OCI-LY1 (cell line): ENCODE data around the gene C19orf47.

Experiments used
- H2AFZ ChIP-seq: fragments of 200-600 bp; sonication (generic), shearing (Covaris generic); 2 replicates; pipeline ENCODE4 v1.6.0; 2014; ENCODE audit warnings: antibody characterized with exemption, mild to moderate bottlenecking, low read length
- H3F3A ChIP-seq: fragments of 200-600 bp; sonication (generic), shearing (Covaris generic); 2 replicates; pipeline ENCODE4 v1.6.0; 2014; ENCODE audit warnings: mild to moderate bottlenecking, antibody characterized with exemption, low read length, moderate library complexity; ENCODE audit not compliant: insufficient read depth
- H3K27ac ChIP-seq: fragments of 200-600 bp; sonication (generic); 2 replicates; pipeline ENCODE4 v1.5.1; 2014; ENCODE audit warnings: low read length, mixed run types, mild to moderate bottlenecking, low read depth; ENCODE audit not compliant: poor library complexity, severe bottlenecking
- H3K27me3 ChIP-seq: fragments of 200-600 bp; sonication (generic); 2 replicates; pipeline ENCODE4 v1.6.0; 2014; ENCODE audit warnings: antibody characterized with exemption, mild to moderate bottlenecking, low read length, moderate library complexity; ENCODE audit not compliant: insufficient read depth
- H3K36me3 ChIP-seq: fragments of 200-600 bp; sonication (generic); 2 replicates; pipeline ENCODE4 v1.6.1; 2014; ENCODE audit warnings: mild to moderate bottlenecking, antibody characterized with exemption, low read length, moderate library complexity, mixed read lengths; ENCODE audit not compliant: insufficient read depth
- H3K4me1 ChIP-seq: fragments of 200-600 bp; sonication (generic); 2 replicates; pipeline ENCODE4 v1.5.1; 2014; ENCODE audit warnings: mild to moderate bottlenecking, low read length, moderate library complexity; ENCODE audit not compliant: insufficient read depth, severe bottlenecking
- H3K4me2 ChIP-seq: fragments of 200-600 bp; sonication (generic), shearing (Covaris generic); 2 replicates; pipeline ENCODE4 v1.6.1; 2014; ENCODE audit warnings: low read length
- H3K4me3 ChIP-seq: fragments of 200-600 bp; sonication (generic); 2 replicates; pipeline ENCODE4 v1.5.1; 2014; ENCODE audit warnings: low read length, low read depth, mild to moderate bottlenecking, mixed read lengths; ENCODE audit not compliant: poor library complexity, severe bottlenecking
- H3K79me2 ChIP-seq: fragments of 200-600 bp; shearing (Covaris generic); 2 replicates; pipeline ENCODE4 v1.6.1; 2016; ENCODE audit warnings: mixed run types, low read length, mixed read lengths; ENCODE audit not compliant: insufficient read depth
- H3K9ac ChIP-seq: fragments of 200-600 bp; sonication (generic), shearing (Covaris generic); 2 replicates; pipeline ENCODE4 v1.6.1; 2014; ENCODE audit warnings: mild to moderate bottlenecking, low read length, mixed read lengths
- H3K9me2 ChIP-seq: fragments of 200-600 bp; sonication (generic), shearing (Covaris generic); 2 replicates; pipeline ENCODE4 v1.6.1; 2014; ENCODE audit warnings: low read depth, mild to moderate bottlenecking, low read length, mixed read lengths
- H3K9me3 ChIP-seq: fragments of 200-600 bp; shearing (Covaris generic); 2 replicates; pipeline ENCODE4 v1.6.1; 2014; ENCODE audit warnings: low read length, mixed read lengths
- H4K20me1 ChIP-seq: fragments of 200-600 bp; sonication (generic), shearing (Covaris generic); 2 replicates; pipeline ENCODE4 v1.6.0; 2016; ENCODE audit warnings: mild to moderate bottlenecking, low read length; ENCODE audit not compliant: insufficient read depth
- EZH2 ChIP-seq: fragments of 200-600 bp; sonication (generic), shearing (Covaris generic); IDR thresholded peaks from 2 replicates; pipeline ENCODE4 v1.8.0; 2017; ENCODE audit warnings: borderline replicate concordance, mixed run types, mild to moderate bottlenecking, antibody characterized with exemption, low read length, moderate library complexity, mixed read lengths
- TF ChIP-seq, protein P1 (sequence below): fragments of 200-600 bp; sonication (generic), shearing (Covaris generic); IDR thresholded peaks from 2 replicates; pipeline ENCODE4 v1.5.1; 2017; ENCODE audit warnings: mild to moderate bottlenecking, antibody characterized with exemption, low read length, moderate library complexity, mixed read lengths

Gene C19orf47

DNA sequence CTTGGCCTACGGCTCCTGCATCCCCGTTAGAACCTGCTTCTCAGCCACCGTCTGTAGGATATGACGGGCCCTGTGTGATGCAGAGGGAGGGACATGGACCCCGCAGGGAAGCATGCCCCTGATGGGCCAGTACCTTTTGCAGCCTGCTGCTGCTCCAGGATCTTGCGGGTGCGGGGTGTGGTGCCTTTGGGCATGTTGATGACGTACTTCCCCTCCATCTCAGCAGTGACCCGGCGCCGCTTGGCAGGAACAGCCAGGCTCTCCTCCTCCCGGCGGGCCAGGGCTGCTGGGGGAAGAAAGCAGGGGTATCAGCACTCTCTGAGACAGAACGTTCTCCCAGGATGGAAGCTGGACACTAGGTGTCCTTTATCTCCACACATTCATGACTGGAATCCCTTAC, 22.0 kb downstream of the C19orf47 start:
- Histone ChIP-seq H3K27me3 (no peaks in the 10 kb centered on the region), H3K4me3 (no peak overlapping the region), H2AFZ (no peak overlapping the region), H3K79me2 (no peaks in the 10 kb centered on the region), H3K4me2 (no peak overlapping the region), H4K20me1 (no peaks in the 10 kb centered on the region), H3K4me1 (no peaks in the 10 kb centered on the region), H3K36me3 (peaks cover 88% of the 10 kb centered on the region), H3K9me3 (no peaks in the 10 kb centered on the region), H3K9ac (no peak overlapping the region), H3K9me2 (no peaks in the 10 kb centered on the region), H3F3A (no peaks in the 10 kb centered on the region), H3K27ac (no peak overlapping the region)
- TF ChIP-seq, protein P1, sequence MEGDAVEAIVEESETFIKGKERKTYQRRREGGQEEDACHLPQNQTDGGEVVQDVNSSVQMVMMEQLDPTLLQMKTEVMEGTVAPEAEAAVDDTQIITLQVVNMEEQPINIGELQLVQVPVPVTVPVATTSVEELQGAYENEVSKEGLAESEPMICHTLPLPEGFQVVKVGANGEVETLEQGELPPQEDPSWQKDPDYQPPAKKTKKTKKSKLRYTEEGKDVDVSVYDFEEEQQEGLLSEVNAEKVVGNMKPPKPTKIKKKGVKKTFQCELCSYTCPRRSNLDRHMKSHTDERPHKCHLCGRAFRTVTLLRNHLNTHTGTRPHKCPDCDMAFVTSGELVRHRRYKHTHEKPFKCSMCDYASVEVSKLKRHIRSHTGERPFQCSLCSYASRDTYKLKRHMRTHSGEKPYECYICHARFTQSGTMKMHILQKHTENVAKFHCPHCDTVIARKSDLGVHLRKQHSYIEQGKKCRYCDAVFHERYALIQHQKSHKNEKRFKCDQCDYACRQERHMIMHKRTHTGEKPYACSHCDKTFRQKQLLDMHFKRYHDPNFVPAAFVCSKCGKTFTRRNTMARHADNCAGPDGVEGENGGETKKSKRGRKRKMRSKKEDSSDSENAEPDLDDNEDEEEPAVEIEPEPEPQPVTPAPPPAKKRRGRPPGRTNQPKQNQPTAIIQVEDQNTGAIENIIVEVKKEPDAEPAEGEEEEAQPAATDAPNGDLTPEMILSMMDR: no peak
- TF ChIP-seq EZH2: no peak

DNA sequence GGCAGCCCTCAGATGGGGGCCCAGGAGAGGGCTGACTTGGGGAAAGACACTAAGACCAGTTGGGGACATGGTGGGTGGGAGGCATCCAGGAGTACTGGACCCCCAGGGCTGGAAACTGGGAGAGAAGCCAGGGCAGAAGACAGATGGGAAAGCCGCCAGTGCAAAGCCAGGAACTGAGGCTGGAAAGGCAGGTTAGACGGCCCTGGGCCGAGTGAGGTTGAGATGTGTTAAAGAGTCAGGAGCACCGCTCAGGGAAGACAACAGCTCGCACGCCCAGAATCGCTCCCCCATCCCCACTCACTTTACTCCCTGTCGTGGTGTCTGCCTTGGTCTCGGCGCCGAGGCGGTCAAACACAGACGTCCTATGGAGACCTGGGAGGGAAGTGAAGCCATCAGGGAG, 24.5 kb downstream of the C19orf47 start:
- H3K4me2 ChIP-seq: no peak overlapping the region
- no peaks in the 10 kb centered on the region for H3K79me2 ChIP-seq
- H3K36me3 ChIP-seq: peaks cover 78% of the 10 kb centered on the region
- no peak overlapping the region for H2AFZ ChIP-seq
- no peak for TF ChIP-seq EZH2
- TF ChIP-seq, protein P1: no peak
- H3K4me3 ChIP-seq: no peak overlapping the region
- no peaks in the 10 kb centered on the region for H3K9me3 ChIP-seq
- no peaks in the 10 kb centered on the region for H4K20me1 ChIP-seq
- H3K9me2 ChIP-seq: no peaks in the 10 kb centered on the region
- no peaks in the 10 kb centered on the region for H3K27me3 ChIP-seq
- no peak overlapping the region for H3K9ac ChIP-seq
- H3K27ac ChIP-seq: no peak overlapping the region
- H3K4me1 ChIP-seq: no peaks in the 10 kb centered on the region
- no peaks in the 10 kb centered on the region for H3F3A ChIP-seq

- Histone ChIP-seq H3F3A (no peaks in the 10 kb centered on the region), H3K4me1 (no peaks in the 10 kb centered on the region), H3K9me3 (no peaks in the 10 kb centered on the region), H3K4me2 (no peak overlapping the region), H3K27ac (no peak overlapping the region), H2AFZ (no peak overlapping the region), H3K9me2 (no peaks in the 10 kb centered on the region), H3K27me3 (no peaks in the 10 kb centered on the region), H3K79me2 (no peaks in the 10 kb centered on the region), H4K20me1 (no peaks in the 10 kb centered on the region), H3K4me3 (no peak overlapping the region), H3K36me3 (peaks cover 77% of the 10 kb centered on the region), H3K9ac (no peak overlapping the region)
- TF ChIP-seq EZH2: no peak
- TF ChIP-seq, protein P1: no peak
Observed at GRCh38 chr19:40322951-40323615, 25.1 kb downstream of the C19orf47 start.
